HepG2 (cell line): Measurements from ENCODE around the gene TRRAP. TPM values are rescaled to one million over a fixed set of nuclear protein-coding genes. Genes with fewer than 3 reads are reported as not detected.
A peak's percentile ranks its signal among the peaks of the same experiment; 100 is the strongest.

Experiments
- ATAC-seq: fragments of 200-7000 bp; cut with Tn5 transposase; 3 replicates; pipeline ENCODE4 v1.9.1; 2020; ENCODE audit warnings: mild to moderate bottlenecking, moderate library complexity
- BruUV-seq: library from RNA; stranded (reverse); fragments of 400-500 nt; replicated peaks from 2 replicates; lab custom pipeline; 2021; lab: Mats Ljungman, UMichigan
- CTCF ChIA-PET: fragments of 300-600 bp; formaldehyde crosslinking; extraction: SDS; loops from one replicate; lab custom pipeline; 2021; ENCODE audit warnings: low total read pairs, inconsistent platforms, low intra/inter-chr PET ratio; lab: Yijun Ruan, JAX
- POLR2A ChIA-PET: fragments of 350-600 bp; sonication (Branson Sonifier 250); formaldehyde crosslinking; loops from one replicate; lab custom pipeline; 2020; ENCODE audit warnings: antibody characterized with exemption, inconsistent platforms; lab: Yijun Ruan, JAX
- DNase-seq: peaks from one replicate; pipeline ENCODE4 v3.0.0-alpha.2; 2015; ENCODE audit warnings: low spot score
- FAIRE-seq: peaks from 3 replicates; lab custom pipeline; 2011; peaks lifted over from hg19 to GRCh38; lab: Jason Lieb, UNC
- H2AFZ ChIP-seq: one replicate; pipeline ENCODE4 v1.6.1; 2011; ENCODE audit warnings: low read length, inconsistent platforms
- H3K27ac ChIP-seq: fragments of 300-600 bp; 3 replicates; pipeline ENCODE4 v1.8.0; 2011; ENCODE audit warnings: mixed run types, mild to moderate bottlenecking, mixed read lengths, low read length, inconsistent platforms; ENCODE audit not compliant: insufficient read depth; ENCODE audit errors: extremely low read length
- H3K27me3 ChIP-seq, 2 experiments: fragments of 200-600 bp in 1 of 2; 2 replicates in 1 of 2; 3 replicates in 1 of 2; pipeline versions ENCODE4 v1.6.0 to v1.8.0; 2011; ENCODE audit warnings: low read length in 2 of 2, mild to moderate bottlenecking in 2 of 2, moderate library complexity in 2 of 2, inconsistent platforms in 1 of 2; ENCODE audit not compliant: insufficient read depth in 2 of 2, control insufficient read depth in 1 of 2
- H3K36me3 ChIP-seq, 2 experiments: fragments of 200-600 bp in 1 of 2; replicated peaks in 1 of 2; 2 replicates in 1 of 2; 3 replicates in 1 of 2; pipeline versions ENCODE4 v1.5.1 to v1.8.0; 2011; ENCODE audit warnings: low read length in 2 of 2, inconsistent platforms in 1 of 2; ENCODE audit not compliant: insufficient read depth in 2 of 2, control insufficient read depth in 1 of 2
- H3K4me1 ChIP-seq: 2 replicates; pipeline ENCODE4 v1.5.1; 2012; ENCODE audit warnings: low read length, inconsistent platforms; ENCODE audit not compliant: insufficient read depth
- H3K4me2 ChIP-seq: 2 replicates; pipeline ENCODE4 v1.6.0; 2011; ENCODE audit warnings: low read depth, low read length, inconsistent platforms
- H3K4me3 ChIP-seq, 3 experiments: fragments of 200-600 bp in 1 of 3; sonication (generic), shearing (Covaris generic) in 1 of 3; replicated peaks in 1 of 3; 2 replicates each; pipeline ENCODE4 v1.5.1; 2011 to 2016; ENCODE audit warnings: low read length in 3 of 3, inconsistent platforms in 2 of 3, low read depth in 2 of 3, mild to moderate bottlenecking in 2 of 3, control low read depth in 1 of 3, mixed read lengths in 1 of 3; ENCODE audit not compliant: insufficient read depth in 1 of 3
- H3K79me2 ChIP-seq: one replicate; pipeline ENCODE4 v1.6.1; 2011; ENCODE audit warnings: low read length, inconsistent platforms; ENCODE audit not compliant: insufficient read depth
- H3K9ac ChIP-seq: 2 replicates; pipeline ENCODE4 v1.6.0; 2011; ENCODE audit warnings: mild to moderate bottlenecking, low read depth, low read length, inconsistent platforms; ENCODE audit not compliant: insufficient read depth
- H3K9me3 ChIP-seq: 2 replicates; pipeline ENCODE4 v1.5.1; 2012; ENCODE audit warnings: mild to moderate bottlenecking, low read length
- H4K20me1 ChIP-seq: 2 replicates; pipeline ENCODE4 v1.6.0; 2011; ENCODE audit warnings: inconsistent platforms, mild to moderate bottlenecking, low read length, moderate library complexity; ENCODE audit not compliant: insufficient read depth
- CBX2 ChIP-seq, 2 experiments: fragments of 200-600 bp in 1 of 2; sonication (generic); formaldehyde crosslinking in 1 of 2; IDR thresholded peaks; 2 replicates each; pipeline versions ENCODE4 v1.7.0 to v1.8.1; 2018 to 2022; ENCODE audit warnings: low read depth in 2 of 2, low read length in 1 of 2, mild to moderate bottlenecking in 1 of 2, missing genetic modification reagents in 1 of 2
- FOSL1 ChIP-seq: sonication (generic); formaldehyde crosslinking; IDR thresholded peaks from 2 replicates; pipeline ENCODE4 v1.9.0; 2021; ENCODE audit warnings: missing genetic modification reagents, borderline replicate concordance
- HMGXB4 ChIP-seq, 2 experiments: sonication (generic) in 1 of 2; formaldehyde crosslinking in 1 of 2; IDR thresholded peaks; 2 replicates each; pipeline versions ENCODE4 v1.4.0 to v1.6.1; 2018 to 2020; ENCODE audit warnings: missing genetic modification reagents in 2 of 2, borderline replicate concordance in 1 of 2, low read depth in 1 of 2, mild to moderate bottlenecking in 1 of 2, missing biosample characterization in 1 of 2
- NFE2L2 ChIP-seq: fragments of 150-350 bp; IDR thresholded peaks from 2 replicates; pipeline ENCODE4 v1.6.1; 2014; ENCODE audit warnings: low read length
- NFYC ChIP-seq: IDR thresholded peaks from 2 replicates; pipeline ENCODE4 v1.6.1; 2016; ENCODE audit warnings: missing genetic modification reagents, missing compliant biosample characterization
- RELA ChIP-seq: sonication (generic); formaldehyde crosslinking; IDR thresholded peaks from 2 replicates; pipeline ENCODE4 v1.4.0; 2020; ENCODE audit warnings: missing genetic modification reagents
- TBX3 ChIP-seq: fragments of 450-650 bp; IDR thresholded peaks from 2 replicates; pipeline ENCODE4 v1.6.1; 2017; ENCODE audit warnings: antibody characterized with exemption, mild to moderate bottlenecking, inconsistent platforms, borderline replicate concordance
- TP53 ChIP-seq: sonication (generic); formaldehyde crosslinking; conservative IDR thresholded peaks from 2 replicates; pipeline ENCODE4 v1.4.0; 2020; ENCODE audit warnings: missing genetic modification reagents
- ZBED4 ChIP-seq: sonication (generic); formaldehyde crosslinking; IDR thresholded peaks from 2 replicates; pipeline ENCODE4 v1.4.0; 2020; ENCODE audit warnings: missing genetic modification reagents, borderline replicate concordance
- ZNF276 ChIP-seq: sonication (generic); formaldehyde crosslinking; IDR thresholded peaks from 2 replicates; pipeline ENCODE4 v1.4.0; 2020; ENCODE audit warnings: mild to moderate bottlenecking, low read depth, missing genetic modification reagents
- ZNF329 ChIP-seq: sonication (generic); formaldehyde crosslinking; IDR thresholded peaks from 2 replicates; pipeline ENCODE4 v1.9.0; 2021; ENCODE audit warnings: low read depth, mild to moderate bottlenecking, missing genetic modification reagents
- ZSCAN20 ChIP-seq: sonication (generic); formaldehyde crosslinking; IDR thresholded peaks from 2 replicates; pipeline ENCODE4 v1.4.0; 2020; ENCODE audit warnings: missing genetic modification reagents, mild to moderate bottlenecking, borderline replicate concordance
- WGBS: methylation state at CpG from one replicate; pipeline ENCODE4 v1.1.6; 2017; ENCODE audit warnings: low lambda C conversion rate; 5-methylcytosine and 5-hydroxymethylcytosine counted together
- in situ Hi-C: cut with HindIII; loops from 2 replicates; pipeline ENCODE4 v1.10.0; 2017; ENCODE audit warnings: low pct_unique_long_range_greater_than_20kb; ENCODE audit not compliant: extremely low pct_ligation_motif_present
- intact Hi-C: fragments of 100-400 bp; cut with micrococcal nuclease; formaldehyde crosslinking; loops from one replicate; pipeline ENCODE4 v1.10.0; 2022; ENCODE audit not compliant: unreplicated experiment
- polyA plus RNA-seq, 8 experiments: library from polyadenylated mRNA; depleted of rRNA in 3 of 8; stranded (reverse) in 7 of 8; unstranded in 1 of 8; fragments of >200 nt; fragmentation: Illumina TruSeq in 4 of 8; extraction: Trizol in 4 of 8; gene quantifications; 2 replicates each; pipeline versions ENCODE4 v1.2.1 to v1.2.3, GENCODE V29; 2011 to 2016; ENCODE audit warnings: low read depth in 4 of 8, missing spikeins in 1 of 8, mixed read lengths in 1 of 8; ENCODE audit not compliant: insufficient read depth in 1 of 8
- total RNA-seq, 5 experiments: library from RNA; depleted of rRNA; stranded (reverse); fragments of >200 nt; fragmentation: Illumina TruSeq; extraction: Trizol; gene quantifications; 2 replicates each; pipeline ENCODE4 v1.2.3, GENCODE V29; 2016; ENCODE audit warnings: low read depth in 1 of 5
- TF ChIP-seq, protein P1 (sequence below): sonication (generic); formaldehyde crosslinking; IDR thresholded peaks from 2 replicates; pipeline ENCODE4 v1.4.0; 2020; ENCODE audit warnings: missing genetic modification reagents

TRRAP gene
- total and polyA plus RNA-seq, 2 of the 13 experiments (the other 11 are each of a cell fraction or from before 2014, with no cell fraction given): 8.6 to 10.5 TPM

GRCh38 chr7:98899816-98900215 lies 21.5 kb downstream of the TRRAP start:
- Histone ChIP-seq H3K4me2 (no peak overlapping the region), H3K4me3 (no peak overlapping the region), H3K27me3 (no peaks in the 10 kb centered on the region), H2AFZ (no peak overlapping the region), H3K9ac (no peak overlapping the region), H3K27ac (no peak overlapping the region), H3K79me2 (no peaks in the 10 kb centered on the region), H4K20me1 (no peaks in the 10 kb centered on the region), H3K36me3 (peaks cover 16 to 91% of the 10 kb centered on the region in 2 experiments), H3K4me1 (no peaks in the 10 kb centered on the region), H3K9me3 (no peaks in the 10 kb centered on the region)
- FAIRE-seq: no peak
- ChIA-PET POLR2A (no interaction called here), CTCF (no interaction called here)
- intact Hi-C loops (no loop called here), in situ Hi-C loops (no loop called here)
- ATAC-seq: no peak
- BruUV-seq: TSS peak; percentile 21
- no peak for DNase-seq
- 97% methylated on average over 7 of the region's 7 CpGs for WGBS
- TF ChIP-seq, protein P1, sequence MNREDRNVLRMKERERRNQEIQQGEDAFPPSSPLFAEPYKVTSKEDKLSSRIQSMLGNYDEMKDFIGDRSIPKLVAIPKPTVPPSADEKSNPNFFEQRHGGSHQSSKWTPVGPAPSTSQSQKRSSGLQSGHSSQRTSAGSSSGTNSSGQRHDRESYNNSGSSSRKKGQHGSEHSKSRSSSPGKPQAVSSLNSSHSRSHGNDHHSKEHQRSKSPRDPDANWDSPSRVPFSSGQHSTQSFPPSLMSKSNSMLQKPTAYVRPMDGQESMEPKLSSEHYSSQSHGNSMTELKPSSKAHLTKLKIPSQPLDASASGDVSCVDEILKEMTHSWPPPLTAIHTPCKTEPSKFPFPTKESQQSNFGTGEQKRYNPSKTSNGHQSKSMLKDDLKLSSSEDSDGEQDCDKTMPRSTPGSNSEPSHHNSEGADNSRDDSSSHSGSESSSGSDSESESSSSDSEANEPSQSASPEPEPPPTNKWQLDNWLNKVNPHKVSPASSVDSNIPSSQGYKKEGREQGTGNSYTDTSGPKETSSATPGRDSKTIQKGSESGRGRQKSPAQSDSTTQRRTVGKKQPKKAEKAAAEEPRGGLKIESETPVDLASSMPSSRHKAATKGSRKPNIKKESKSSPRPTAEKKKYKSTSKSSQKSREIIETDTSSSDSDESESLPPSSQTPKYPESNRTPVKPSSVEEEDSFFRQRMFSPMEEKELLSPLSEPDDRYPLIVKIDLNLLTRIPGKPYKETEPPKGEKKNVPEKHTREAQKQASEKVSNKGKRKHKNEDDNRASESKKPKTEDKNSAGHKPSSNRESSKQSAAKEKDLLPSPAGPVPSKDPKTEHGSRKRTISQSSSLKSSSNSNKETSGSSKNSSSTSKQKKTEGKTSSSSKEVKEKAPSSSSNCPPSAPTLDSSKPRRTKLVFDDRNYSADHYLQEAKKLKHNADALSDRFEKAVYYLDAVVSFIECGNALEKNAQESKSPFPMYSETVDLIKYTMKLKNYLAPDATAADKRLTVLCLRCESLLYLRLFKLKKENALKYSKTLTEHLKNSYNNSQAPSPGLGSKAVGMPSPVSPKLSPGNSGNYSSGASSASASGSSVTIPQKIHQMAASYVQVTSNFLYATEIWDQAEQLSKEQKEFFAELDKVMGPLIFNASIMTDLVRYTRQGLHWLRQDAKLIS (CRISPR knock-in tag): no peak
- TF ChIP-seq ZNF329: no peak
- no peak for TF ChIP-seq FOSL1 (CRISPR knock-in tag)
- no peak for TF ChIP-seq HMGXB4 (CRISPR knock-in tag; IDR thresholded peaks at IDR 0.05; ENCODE audit: borderline replicate concordance in 1 of 2, low read depth in 1 of 2)
- TF ChIP-seq ZSCAN20 (CRISPR knock-in tag): no peak
- no peak for TF ChIP-seq NFE2L2
- TF ChIP-seq RELA (CRISPR knock-in tag): no peak
- no peak for TF ChIP-seq TBX3
- TF ChIP-seq ZNF276 (CRISPR knock-in tag): no peak
- no peak for TF ChIP-seq ZBED4
- TF ChIP-seq TP53 (CRISPR knock-in tag): no peak
- no peak for TF ChIP-seq CBX2 (IDR thresholded peaks at IDR 0.05; ENCODE audit: low read depth, low read length)
- TF ChIP-seq CBX2 (CRISPR knock-in tag; IDR thresholded peaks at IDR 0.05; ENCODE audit: low read depth): no peak
- TF ChIP-seq NFYC (CRISPR knock-in tag): no peak
